Germinal center (tissue), 1 donor: Measurements from ENCODE around the gene GLB1L3.

Source experiments
- DNase-seq: peaks from one replicate; pipeline ENCODE4 v3.0.0; 2012; ENCODE audit warnings: mixed read lengths, low spot score

GLB1L3 gene

GRCh38 chr11:134363161-134363560, 87.0 kb downstream of the GLB1L3 start:
- no peak for DNase-seq

GRCh38 chr11:134363592-134363991, 87.4 kb downstream of the GLB1L3 start:
- DNase-seq: no peak

DNA sequence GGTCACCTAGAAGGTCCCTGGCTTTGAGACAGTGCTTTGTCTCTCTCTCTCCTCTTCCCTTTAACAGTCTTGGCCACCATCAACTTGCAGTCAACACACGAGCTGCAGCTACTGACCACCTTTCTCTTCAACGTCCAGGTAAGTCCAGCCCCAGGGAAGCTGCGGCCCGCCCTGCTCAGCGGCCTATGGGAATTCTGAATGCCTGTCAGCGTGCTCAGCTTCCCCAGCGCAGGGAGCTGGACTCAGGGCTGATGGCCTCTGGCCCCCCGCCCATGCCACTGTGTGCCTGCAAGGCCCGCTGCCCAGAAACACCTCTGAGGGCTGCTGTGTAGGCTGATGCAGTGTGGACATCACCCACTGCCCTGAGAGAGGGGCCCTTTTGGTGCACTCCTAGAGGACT, 88.1 kb downstream of the GLB1L3 start:
- no peak for DNase-seq

DNA sequence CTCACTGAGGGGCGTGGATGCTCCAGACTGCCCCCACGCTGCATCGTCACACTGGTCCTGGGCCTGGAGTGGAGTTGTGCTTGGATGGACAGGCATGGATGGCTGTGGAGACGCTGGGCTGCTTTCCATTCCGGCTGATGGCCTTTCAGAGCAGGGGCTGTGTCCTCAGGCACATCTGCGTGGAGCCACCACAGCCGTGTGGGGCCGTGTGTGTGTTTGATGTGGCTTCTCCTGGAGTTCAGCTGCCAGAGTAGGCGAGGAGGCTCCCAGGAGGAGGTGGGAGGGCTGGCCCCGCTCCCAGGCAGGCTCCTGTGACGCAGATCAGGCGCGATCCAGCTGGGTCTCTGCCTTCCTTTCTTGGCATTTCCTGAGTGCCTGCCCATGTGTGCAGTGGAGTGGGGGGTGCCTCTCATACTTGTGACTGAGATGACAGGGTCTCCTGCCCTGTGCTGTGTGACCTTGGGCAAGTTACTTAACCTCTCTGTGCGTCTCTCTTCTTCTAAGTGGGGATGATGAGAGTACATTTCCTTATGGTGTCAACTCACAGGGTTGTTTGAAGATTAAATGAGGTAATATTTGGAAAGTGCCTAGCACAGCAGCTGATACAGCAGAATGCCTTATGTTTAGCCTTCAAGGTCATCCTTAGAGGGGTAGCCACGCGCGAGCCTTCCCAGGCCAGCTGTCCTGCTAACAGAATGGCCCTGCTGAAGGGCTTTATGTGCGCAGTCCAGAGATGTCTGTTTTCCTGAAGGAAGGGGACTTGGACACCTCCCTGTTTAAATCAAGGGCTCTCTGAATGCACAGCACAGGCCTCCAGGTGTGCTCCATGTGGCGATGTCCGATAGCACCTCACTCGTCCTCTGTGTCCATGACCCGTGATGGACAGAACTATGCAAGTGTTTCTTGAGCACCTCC, 89.1 kb downstream of the GLB1L3 start:
- DNase-seq: no peak

DNA sequence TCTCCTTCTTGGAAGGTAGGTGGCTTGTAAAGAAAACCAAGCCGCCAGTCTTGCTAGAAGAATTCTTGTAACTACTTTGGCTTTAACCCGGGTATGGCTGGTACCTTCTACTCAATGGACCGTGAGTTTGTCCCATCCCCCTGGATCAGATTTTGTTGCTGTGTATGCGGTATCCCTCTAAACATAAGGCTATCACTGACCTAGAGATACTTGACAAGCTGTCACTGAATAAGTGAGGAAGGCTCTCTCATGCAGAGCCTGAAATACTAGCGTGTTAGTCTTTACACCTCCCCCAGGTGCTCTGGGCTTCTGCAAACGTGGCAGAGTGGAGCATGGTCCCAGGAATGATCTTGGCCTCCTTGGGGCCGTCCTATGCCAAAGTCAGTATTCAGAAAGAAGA, 90.1 kb downstream of the GLB1L3 start:
- no peak for DNase-seq

GRCh38 chr11:134367781-134368180, 91.6 kb downstream of the GLB1L3 start:
- no peak for DNase-seq
